HS-5 (cell line): ENCODE measurements around the gene GYG2.

Source experiments
- DNase-seq: peaks from one replicate; pipeline ENCODE4 v3.0.0-alpha.2; 2012; ENCODE audit warnings: low read depth

The GYG2 gene

GRCh38 chrX:2817036-2817435 lies 11.7 kb upstream of the GYG2 start:
- DNase-seq = no peak

- no peak for DNase-seq
Observed at GRCh38 chrX:2819345-2820135, 9.2 kb upstream of the GYG2 start.

- no peak for DNase-seq
Observed at GRCh38 chrX:2820136-2820771, 8.5 kb upstream of the GYG2 start.

GRCh38 chrX:2823795-2824386 lies 4.8 kb upstream of the GYG2 start:
- DNase-seq = no peak

GRCh38 chrX:2824886-2825285 lies 3.8 kb upstream of the GYG2 start:
- no peak for DNase-seq

GRCh38 chrX:2828959-2829411 lies 255 bp downstream of the GYG2 start:
- no peak for DNase-seq

- DNase-seq = no peak
Observed at GRCh38 chrX:2829469-2830246, 928 bp downstream of the GYG2 start.

GRCh38 chrX:2831471-2832228 lies 2.9 kb downstream of the GYG2 start:
- DNase-seq = no peak

- DNase-seq = no peak
Observed at GRCh38 chrX:2837961-2838360, 9.2 kb downstream of the GYG2 start.

- no peak for DNase-seq
Observed at GRCh38 chrX:2840961-2841360, 12.2 kb downstream of the GYG2 start.

GRCh38 chrX:2841537-2841936 lies 12.8 kb downstream of the GYG2 start:
- DNase-seq = no peak

GRCh38 chrX:2846992-2847391 lies 18.3 kb downstream of the GYG2 start:
- DNase-seq = no peak

GRCh38 chrX:2848871-2849301 lies 20.2 kb downstream of the GYG2 start:
- DNase-seq = peak; percentile 15

- DNase-seq = no peak
Observed at GRCh38 chrX:2854918-2855317, 26.2 kb downstream of the GYG2 start.

- DNase-seq = no peak
Observed at GRCh38 chrX:2855761-2856160, 27.0 kb downstream of the GYG2 start.

GRCh38 chrX:2857566-2857965 lies 28.8 kb downstream of the GYG2 start:
- no peak for DNase-seq

GRCh38 chrX:2859197-2859797 lies 30.6 kb downstream of the GYG2 start:
- DNase-seq = no peak

- no peak for DNase-seq
Observed at GRCh38 chrX:2862404-2862803, 33.7 kb downstream of the GYG2 start.

- no peak for DNase-seq
Observed at GRCh38 chrX:2863646-2864045, 34.9 kb downstream of the GYG2 start.

GRCh38 chrX:2867206-2867605 lies 38.5 kb downstream of the GYG2 start:
- DNase-seq = no peak

- no peak for DNase-seq
Observed at GRCh38 chrX:2870650-2871049, 41.9 kb downstream of the GYG2 start.
